Measurements from ENCODE around the gene ST3GAL3. TPM values are rescaled to one million over a fixed set of nuclear protein-coding genes. Genes with fewer than 3 reads are reported as not detected.

ST3GAL3 gene
- polyA plus RNA-seq, 1 of the 3 experiments (the other 2 are of a cell fraction): 20.6 TPM

- Histone ChIP-seq H3K9ac (no peak overlapping the region), H4K20me1 (ENCODE audit: insufficient read depth) (no peaks in the 10 kb centered on the region), H3K79me2 (ENCODE audit: insufficient read depth) (peaks cover 15% of the 10 kb centered on the region; the same call in 1 of the 2 replicates), H3K4me3 (ENCODE audit: low read depth in 2 of 2, low read length in 1 of 2) (no peak overlapping the region), H3K27ac (ENCODE audit: low read depth in 2 of 2, low read length in 1 of 2) (no peak overlapping the region), H3K4me1 (ENCODE audit: control insufficient read depth in 1 of 2, insufficient read depth in 2 of 2, low read depth in 1 of 2, low read length in 1 of 2) (no peaks in the 10 kb centered on the region; a peak in 2 of 4 replicates), H3F3A (replicated peaks; ENCODE audit: insufficient read depth) (peaks cover 12% of the 10 kb centered on the region), H3K9me2 (no peaks in the 10 kb centered on the region), H3K36me3 (replicated peaks in 1 of 2; ENCODE audit: control insufficient read depth in 1 of 2, insufficient read depth in 2 of 2, low read length in 1 of 2) (peaks cover 4 to 25% of the 10 kb centered on the region in 2 experiments), H3K4me2 (no peak overlapping the region), H2AFZ (ENCODE audit: low read depth) (no peak overlapping the region), H3K9me3 (peaks cover 7% of the 10 kb centered on the region; the same call in 1 of the 2 replicates), H3K27me3 (ENCODE audit: insufficient read depth) (no peaks in the 10 kb centered on the region)
- CTCF ChIA-PET: interaction anchor here (1.5 kb wide), 1 partner anchor 91 kb away, joined by 5 read pairs; no protein-coding TSS in a partner anchor
- no peak for TF ChIP-seq GATA2 (CRISPR knock-in tag; IDR thresholded peaks at IDR 0.05)
- TF ChIP-seq RFX5 (IDR thresholded peaks at IDR 0.05; ENCODE audit: low read length): no peak
- no peak for TF ChIP-seq POLR2AphosphoS5 (IDR thresholded peaks at IDR 0.05; ENCODE audit: low read depth, low read length)
- TF ChIP-seq IRF3 (IDR thresholded peaks at IDR 0.05; ENCODE audit: low read depth, low read length): no peak
- no peak for TF ChIP-seq RAD21 (IDR thresholded peaks at IDR 0.05; ENCODE audit: low read length)
- TF ChIP-seq SIN3A (IDR thresholded peaks at IDR 0.05; ENCODE audit: borderline replicate concordance, low read depth, low read length): no peak
- TF ChIP-seq ZBTB33 (IDR thresholded peaks at IDR 0.05; ENCODE audit: borderline replicate concordance, low read depth): no peak
- no peak for TF ChIP-seq TEAD4 (IDR thresholded peaks at IDR 0.05; ENCODE audit: borderline replicate concordance, insufficient read depth)
- no peak for TF ChIP-seq CHD2 (IDR thresholded peaks at IDR 0.05; ENCODE audit: low read length, partially characterized antibody)
- TF ChIP-seq FOSL2 (IDR thresholded peaks at IDR 0.05; ENCODE audit: borderline replicate concordance, low read depth): no peak
- TF ChIP-seq EZH2phosphoT487 (IDR thresholded peaks at IDR 0.05; ENCODE audit: borderline replicate concordance, low read depth): no peak
- no peak for TF ChIP-seq GABPA (IDR thresholded peaks at IDR 0.05; ENCODE audit: low read depth)
- TF ChIP-seq MAX (IDR thresholded peaks at IDR 0.05; ENCODE audit: low read depth): no peak
- POLR2A ChIA-PET: no interaction called here
- WGBS (ENCODE audit: low lambda C conversion rate): 80% methylated on average over 1 of the region's 1 CpG
- no peak for DNase-seq
Observed at GRCh38 chr1:43844114-43844513, 136.8 kb downstream of the ST3GAL3 start.

- WGBS (ENCODE audit: low lambda C conversion rate): 64% methylated on average over 1 of the region's 1 CpG
- no peak for TF ChIP-seq RXRA (IDR thresholded peaks at IDR 0.05; ENCODE audit: borderline replicate concordance, low read depth)
- no peak for TF ChIP-seq IRF3 (IDR thresholded peaks at IDR 0.05; ENCODE audit: low read depth, low read length)
- no peak for TF ChIP-seq USF1 (IDR thresholded peaks at IDR 0.05; ENCODE audit: borderline replicate concordance, low read depth)
- TF ChIP-seq CHD2 (IDR thresholded peaks at IDR 0.05; ENCODE audit: low read length, partially characterized antibody): no peak
- no peak for TF ChIP-seq TCF12 (IDR thresholded peaks at IDR 0.05)
- no peak for TF ChIP-seq ZBTB33 (IDR thresholded peaks at IDR 0.05; ENCODE audit: borderline replicate concordance, low read depth)
- TF ChIP-seq NFIC (IDR thresholded peaks at IDR 0.05; ENCODE audit: borderline replicate concordance): no peak
- no peak for TF ChIP-seq EP300 (IDR thresholded peaks at IDR 0.05; ENCODE audit: borderline replicate concordance in 1 of 2, low read depth in 1 of 2, low read length in 1 of 2)
- no peak for TF ChIP-seq FOXJ3 (CRISPR knock-in tag; IDR thresholded peaks at IDR 0.05)
Observed at GRCh38 chr1:43847290-43847689, 140.0 kb downstream of the ST3GAL3 start.

More at GRCh38 chr1:43847290-43847689, 140.0 kb downstream of the ST3GAL3 start:
- Histone ChIP-seq H3K36me3 (replicated peaks in 1 of 2; ENCODE audit: control insufficient read depth in 1 of 2, insufficient read depth in 2 of 2, low read length in 1 of 2) (peaks cover 2 to 6% of the 10 kb centered on the region in 2 experiments), H3K4me1 (ENCODE audit: control insufficient read depth in 1 of 2, insufficient read depth in 2 of 2, low read depth in 1 of 2, low read length in 1 of 2) (peaks cover 1 to 9% of the 10 kb centered on the region in 2 experiments; a peak in 3 of 4 replicates), H3F3A (replicated peaks; ENCODE audit: insufficient read depth) (peaks cover 12% of the 10 kb centered on the region), H3K27ac (ENCODE audit: low read depth in 2 of 2, low read length in 1 of 2) (no peak overlapping the region), H3K9me3 (peaks cover under 1% of the 10 kb centered on the region; the same call in 1 of the 2 replicates), H3K79me2 (ENCODE audit: insufficient read depth) (peaks cover 15% of the 10 kb centered on the region; the same call in 1 of the 2 replicates), H2AFZ (ENCODE audit: low read depth) (no peak overlapping the region), H3K9me2 (no peaks in the 10 kb centered on the region), H3K4me2 (no peak overlapping the region), H4K20me1 (ENCODE audit: insufficient read depth) (peaks cover under 1% of the 10 kb centered on the region; the same call in 1 of the 2 replicates), H3K9ac (no peak overlapping the region), H3K27me3 (ENCODE audit: insufficient read depth) (no peaks in the 10 kb centered on the region), H3K4me3 (ENCODE audit: low read depth in 2 of 2, low read length in 1 of 2) (no peak overlapping the region)
- ChIA-PET CTCF (no interaction called here), POLR2A (no interaction called here)
- DNase-seq: no peak

Data from SK-N-SH (cell line).